Fibroblast of mammary gland (primary cell): Measurements from ENCODE around the gene PADI1.

Source experiments
- DNase-seq: peaks from one replicate; pipeline ENCODE4 v3.0.0-alpha.2; 2010; ENCODE audit warnings: low read depth
- H3K4me3 ChIP-seq: 2 replicates; pipeline ENCODE4 v1.5.1; 2011; ENCODE audit warnings: low read depth, mild to moderate bottlenecking, low read length, moderate library complexity; ENCODE audit not compliant: control insufficient read depth
- TF ChIP-seq, protein P1 (sequence below): conservative IDR thresholded peaks from 2 replicates; pipeline ENCODE4 v1.5.1; 2011; ENCODE audit warnings: low read depth, low read length, inconsistent platforms; ENCODE audit not compliant: control insufficient read depth, insufficient read depth

PADI1 gene, protein sequence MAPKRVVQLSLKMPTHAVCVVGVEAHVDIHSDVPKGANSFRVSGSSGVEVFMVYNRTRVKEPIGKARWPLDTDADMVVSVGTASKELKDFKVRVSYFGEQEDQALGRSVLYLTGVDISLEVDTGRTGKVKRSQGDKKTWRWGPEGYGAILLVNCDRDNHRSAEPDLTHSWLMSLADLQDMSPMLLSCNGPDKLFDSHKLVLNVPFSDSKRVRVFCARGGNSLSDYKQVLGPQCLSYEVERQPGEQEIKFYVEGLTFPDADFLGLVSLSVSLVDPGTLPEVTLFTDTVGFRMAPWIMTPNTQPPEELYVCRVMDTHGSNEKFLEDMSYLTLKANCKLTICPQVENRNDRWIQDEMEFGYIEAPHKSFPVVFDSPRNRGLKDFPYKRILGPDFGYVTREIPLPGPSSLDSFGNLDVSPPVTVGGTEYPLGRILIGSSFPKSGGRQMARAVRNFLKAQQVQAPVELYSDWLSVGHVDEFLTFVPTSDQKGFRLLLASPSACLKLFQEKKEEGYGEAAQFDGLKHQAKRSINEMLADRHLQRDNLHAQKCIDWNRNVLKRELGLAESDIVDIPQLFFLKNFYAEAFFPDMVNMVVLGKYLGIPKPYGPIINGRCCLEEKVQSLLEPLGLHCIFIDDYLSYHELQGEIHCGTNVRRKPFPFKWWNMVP

DNA sequence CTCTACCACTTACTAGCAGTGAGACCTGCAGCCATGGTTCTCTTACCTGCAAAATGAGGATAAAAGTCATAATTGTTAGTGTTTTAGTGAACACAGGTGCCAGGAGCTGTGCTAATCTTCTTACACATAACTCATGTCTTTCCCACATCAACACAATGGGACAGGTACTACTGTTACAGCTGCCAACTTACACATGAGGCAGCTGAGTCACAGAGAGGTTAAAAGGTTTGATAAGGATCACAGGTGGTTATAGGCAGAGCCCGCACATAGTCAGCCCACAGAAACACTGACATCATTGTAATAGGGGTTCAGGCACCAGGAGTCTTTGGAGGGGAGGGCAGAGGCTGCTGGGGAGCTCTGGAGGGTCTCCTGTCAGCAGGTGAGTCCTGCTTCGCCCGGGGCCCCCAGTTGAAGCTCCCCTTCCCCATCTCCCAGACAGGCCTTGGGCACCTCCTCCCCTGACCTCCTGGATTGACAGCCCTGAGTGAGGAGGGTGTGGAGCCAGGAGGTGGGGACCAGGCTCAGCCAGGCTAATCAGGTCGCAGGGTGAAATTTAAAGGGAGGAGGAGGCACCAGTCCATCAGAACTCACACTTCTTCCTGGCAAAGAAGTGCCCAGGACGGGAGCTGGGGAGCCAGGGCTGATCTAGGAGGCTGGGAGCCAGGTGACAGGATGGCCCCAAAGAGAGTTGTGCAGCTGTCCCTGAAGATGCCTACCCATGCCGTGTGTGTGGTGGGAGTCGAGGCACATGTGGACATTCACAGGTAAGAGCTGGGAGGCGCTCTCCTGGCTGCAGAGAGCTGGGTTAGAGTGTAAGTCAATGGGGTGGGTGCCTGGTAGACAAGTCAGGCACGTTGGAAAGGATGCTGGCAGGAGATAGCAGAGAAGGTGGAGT, at the start of gene PADI1:
TSS of gene PADI1 (plus strand) at position 583 of the 895 bp plus-strand sequence. CDS start at position 673, 90 bp downstream.
- no peak for DNase-seq
- H3K4me3 ChIP-seq = no peak within 1 kb of the TSS
- TF ChIP-seq, protein P1, sequence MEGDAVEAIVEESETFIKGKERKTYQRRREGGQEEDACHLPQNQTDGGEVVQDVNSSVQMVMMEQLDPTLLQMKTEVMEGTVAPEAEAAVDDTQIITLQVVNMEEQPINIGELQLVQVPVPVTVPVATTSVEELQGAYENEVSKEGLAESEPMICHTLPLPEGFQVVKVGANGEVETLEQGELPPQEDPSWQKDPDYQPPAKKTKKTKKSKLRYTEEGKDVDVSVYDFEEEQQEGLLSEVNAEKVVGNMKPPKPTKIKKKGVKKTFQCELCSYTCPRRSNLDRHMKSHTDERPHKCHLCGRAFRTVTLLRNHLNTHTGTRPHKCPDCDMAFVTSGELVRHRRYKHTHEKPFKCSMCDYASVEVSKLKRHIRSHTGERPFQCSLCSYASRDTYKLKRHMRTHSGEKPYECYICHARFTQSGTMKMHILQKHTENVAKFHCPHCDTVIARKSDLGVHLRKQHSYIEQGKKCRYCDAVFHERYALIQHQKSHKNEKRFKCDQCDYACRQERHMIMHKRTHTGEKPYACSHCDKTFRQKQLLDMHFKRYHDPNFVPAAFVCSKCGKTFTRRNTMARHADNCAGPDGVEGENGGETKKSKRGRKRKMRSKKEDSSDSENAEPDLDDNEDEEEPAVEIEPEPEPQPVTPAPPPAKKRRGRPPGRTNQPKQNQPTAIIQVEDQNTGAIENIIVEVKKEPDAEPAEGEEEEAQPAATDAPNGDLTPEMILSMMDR = no peak

DNA sequence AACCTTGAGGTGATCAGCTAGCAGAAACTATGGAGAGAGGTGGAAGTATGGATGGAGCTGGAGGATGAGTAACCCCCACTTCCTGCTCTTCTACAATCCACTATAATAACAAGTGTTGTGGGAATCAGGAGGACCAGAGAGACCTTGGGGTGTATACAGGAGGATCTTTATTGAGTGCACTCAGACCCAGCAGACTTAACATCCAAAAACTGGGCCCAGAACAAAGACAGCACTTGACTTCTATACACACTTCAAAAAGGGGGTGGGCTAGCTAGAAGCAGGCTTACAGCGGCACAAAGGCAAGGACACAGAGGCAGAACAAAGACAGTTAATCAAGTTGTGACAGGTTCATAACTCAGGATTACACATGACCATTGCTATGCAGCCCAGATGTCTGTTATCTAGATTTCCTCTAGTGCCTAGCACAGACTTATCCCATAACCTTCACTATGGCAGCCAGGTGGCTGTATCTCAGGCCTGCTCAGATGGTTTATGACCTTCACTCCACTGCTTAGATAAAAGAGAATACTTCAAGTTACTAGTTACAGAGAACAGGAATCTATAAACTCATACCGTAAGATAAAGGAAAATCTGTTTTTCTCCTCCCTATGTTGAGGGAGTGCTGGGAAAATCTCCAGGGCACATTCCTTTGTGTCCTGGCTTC, 49.5 kb upstream of the PADI1 start:
- no peak for DNase-seq
- H3K4me3 ChIP-seq = no peak overlapping the region
- TF ChIP-seq, protein P1 = no peak

DNA sequence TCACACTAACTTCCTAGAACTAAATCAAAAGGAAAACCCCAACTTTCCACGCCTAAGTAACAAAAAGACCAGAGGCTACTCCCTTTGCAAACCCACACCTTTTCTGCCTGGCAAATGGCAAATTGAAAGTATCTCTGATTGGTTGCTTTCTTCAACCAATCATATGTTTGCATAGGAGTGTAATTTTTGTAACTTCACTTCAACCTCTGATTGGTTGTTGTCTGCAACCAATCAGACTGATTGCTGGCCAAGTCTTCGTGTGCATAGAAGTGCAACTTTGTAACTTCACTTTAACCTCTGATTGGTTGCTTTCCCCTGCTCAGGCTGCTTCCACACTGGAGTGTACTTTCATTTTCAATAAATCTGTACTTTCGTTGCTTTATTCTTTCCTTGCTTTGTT, 48.8 kb upstream of the PADI1 start:
- TF ChIP-seq, protein P1 = no peak
- DNase-seq = peak; percentile 29
- no peak overlapping the region for H3K4me3 ChIP-seq

DNA sequence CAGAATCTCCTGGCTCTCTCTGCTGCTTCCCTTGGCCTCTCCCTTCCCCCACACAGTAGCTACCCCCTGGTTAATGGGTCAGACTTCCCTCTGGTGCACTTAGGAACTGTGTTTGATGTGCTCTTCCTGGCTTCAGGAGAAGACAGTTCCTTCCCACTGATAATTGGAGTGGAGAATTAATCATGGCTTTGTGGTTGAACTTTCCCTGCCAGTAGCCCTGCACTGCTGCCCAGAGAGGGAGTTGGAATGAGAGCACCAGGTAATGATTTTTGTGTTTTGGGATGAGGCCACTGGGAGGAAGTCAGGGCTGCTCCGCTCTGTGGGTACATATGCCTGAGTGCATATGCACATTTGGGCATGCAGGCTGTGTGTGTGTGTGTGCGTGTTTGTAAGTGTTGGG, 46.0 kb upstream of the PADI1 start:
- no peak overlapping the region for H3K4me3 ChIP-seq
- TF ChIP-seq, protein P1 = no peak
- no peak for DNase-seq

DNA sequence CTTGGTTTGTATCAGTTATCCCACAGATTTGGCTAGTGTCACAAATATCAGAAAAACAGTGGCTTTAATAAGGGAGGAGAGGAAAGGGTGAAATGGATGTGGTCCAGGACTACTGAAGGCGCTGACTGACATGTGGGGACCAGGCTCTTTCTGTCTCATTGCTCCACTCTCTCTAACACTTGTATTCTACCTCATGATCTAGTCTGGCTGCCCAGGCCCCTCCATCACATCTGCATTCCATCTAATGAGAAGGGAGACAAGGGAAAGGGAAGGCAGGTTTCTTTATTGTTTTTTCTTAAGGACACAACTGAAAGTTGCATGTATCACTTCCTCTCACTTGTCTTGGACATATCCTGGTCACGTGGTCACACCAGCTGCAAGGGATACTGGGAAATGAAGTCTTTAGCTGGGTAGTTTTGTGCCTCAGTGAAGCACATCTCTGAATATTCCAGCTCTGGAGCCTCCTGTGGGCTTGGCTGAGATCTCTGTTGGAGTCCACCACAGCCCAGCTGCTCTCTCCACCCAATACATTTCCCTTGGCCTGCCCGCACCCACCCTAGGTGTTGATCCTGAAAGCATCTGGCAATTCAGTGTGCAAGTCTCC, 43.7 kb upstream of the PADI1 start:
- no peak overlapping the region for H3K4me3 ChIP-seq
- TF ChIP-seq, protein P1 = no peak
- DNase-seq = peak; percentile 11
